SK-MEL-5 (cell line): ENCODE data around the gene GPNMB. TPM values are rescaled to one million over a fixed set of nuclear protein-coding genes. Genes with fewer than 3 reads are reported as not detected.

Source experiments
- DNase-seq: peaks from one replicate; pipeline ENCODE4 v3.0.0-alpha.2; 2016; ENCODE audit warnings: low read depth, low spot score
- in situ Hi-C: cut with HindIII; loops from 2 replicates; pipeline ENCODE4 v1.10.0; 2016; ENCODE audit warnings: low sequenced_read_pairs, high pct_unique_total_duplicates, low pct_unique_long_range_greater_than_20kb
- total RNA-seq: library from RNA; depleted of rRNA; stranded (reverse); fragments of >200 nt; shearing (Covaris generic); gene quantifications from 2 replicates; pipeline ENCODE4 v1.2.3, GENCODE V29; 2014

Gene GPNMB
- total RNA-seq, 1 experiment from 2014 or later, result 1,278 TPM

DNA sequence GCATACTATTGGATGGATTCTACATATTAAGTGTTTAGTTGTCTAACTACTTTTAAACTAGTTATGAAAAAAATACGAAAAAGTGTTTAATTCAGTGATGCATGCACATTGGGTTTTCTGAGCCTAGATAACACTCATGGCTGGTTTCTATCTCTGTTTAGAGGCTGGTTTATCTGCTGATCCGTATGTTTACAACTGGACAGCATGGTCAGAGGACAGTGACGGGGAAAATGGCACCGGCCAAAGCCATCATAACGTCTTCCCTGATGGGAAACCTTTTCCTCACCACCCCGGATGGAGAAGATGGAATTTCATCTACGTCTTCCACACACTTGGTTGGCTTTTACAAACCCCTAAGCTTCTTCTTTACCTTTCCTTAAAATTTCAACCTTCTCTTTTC, 10.2 kb downstream of the GPNMB start:
- no peak for DNase-seq
- in situ Hi-C loops, result no loop called here

GRCh38 chr7:23260371-23260770, 13.8 kb downstream of the GPNMB start:
- in situ Hi-C loops, result loop anchor here (10.0 kb wide), 1 partner anchor 66 kb away; no protein-coding TSS in a partner anchor
- no peak for DNase-seq

DNA sequence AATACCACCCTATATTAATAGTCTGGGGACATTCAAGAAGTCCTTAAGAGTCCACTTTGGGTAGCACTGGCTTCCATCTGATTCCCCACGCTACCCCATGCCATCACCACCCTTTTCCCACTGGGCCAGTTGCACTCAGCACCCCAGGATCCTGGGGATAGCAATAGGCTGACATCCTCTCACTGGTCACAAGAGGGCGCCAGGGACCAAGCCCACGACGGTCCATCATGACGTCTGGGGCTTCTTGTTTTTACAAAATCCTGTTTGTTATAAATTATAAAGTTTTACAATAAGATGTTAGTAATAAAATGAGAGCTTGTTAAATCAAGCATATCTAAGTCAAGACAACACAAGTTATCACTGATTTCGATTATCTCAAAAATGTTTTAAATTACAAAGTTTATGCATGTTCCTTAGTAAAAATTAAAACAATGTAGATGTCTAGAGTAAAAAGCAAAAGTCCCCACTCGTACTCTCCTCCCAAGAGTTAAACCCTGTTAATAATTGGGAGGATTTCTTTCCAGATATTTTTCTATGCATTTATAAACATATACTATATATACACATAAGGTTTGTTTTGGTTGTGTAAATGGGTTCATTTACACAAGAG, 15.4 kb downstream of the GPNMB start:
- DNase-seq, result peak; percentile 84
- in situ Hi-C loops, result loop anchor here (10.0 kb wide), 1 partner anchor 67 kb away; no protein-coding TSS in a partner anchor

- no peak for DNase-seq
- in situ Hi-C loops, result loop anchor here (10.0 kb wide), 1 partner anchor 70 kb away; no protein-coding TSS in a partner anchor
These were observed 18.4 kb downstream of the GPNMB start for GRCh38 chr7:23264916-23265458.

- in situ Hi-C loops, result loop anchor here (10.0 kb wide), 1 partner anchor 72 kb away; no protein-coding TSS in a partner anchor
- DNase-seq, result no peak
These were observed 20.3 kb downstream of the GPNMB start for GRCh38 chr7:23266918-23267317.

GRCh38 chr7:23267357-23267756, 20.8 kb downstream of the GPNMB start:
- no peak for DNase-seq
- in situ Hi-C loops, result loop anchor here (10.0 kb wide), 1 partner anchor 73 kb away; no protein-coding TSS in a partner anchor

- DNase-seq, result no peak
- in situ Hi-C loops, result loop anchor here (10.0 kb wide), 1 partner anchor 73 kb away; no protein-coding TSS in a partner anchor
These were observed 21.6 kb downstream of the GPNMB start for GRCh38 chr7:23268167-23268566.

DNA sequence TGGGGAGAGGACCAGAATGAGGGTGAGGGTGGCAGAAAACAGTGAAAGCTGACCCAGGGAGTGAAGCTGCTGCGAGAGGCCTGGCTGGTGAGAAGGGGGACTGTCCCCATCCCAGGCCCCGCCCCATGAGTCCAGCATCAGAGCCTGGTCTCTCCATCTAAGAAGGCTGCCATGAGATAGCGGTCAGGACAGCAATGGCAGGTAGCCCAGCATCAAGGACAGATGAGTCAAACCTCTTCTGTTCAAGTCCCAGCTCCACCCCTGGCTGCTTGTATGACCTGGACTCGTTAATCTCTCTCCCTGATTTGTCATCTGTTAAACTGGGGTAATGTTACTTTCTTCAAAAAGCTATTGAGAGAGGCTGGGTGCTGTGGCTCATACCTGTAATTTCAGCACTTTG, 22.2 kb downstream of the GPNMB start:
- in situ Hi-C loops, result loop anchor here (10.0 kb wide), 1 partner anchor 74 kb away; no protein-coding TSS in a partner anchor
- no peak for DNase-seq

- no peak for DNase-seq
- in situ Hi-C loops, result no loop called here
These were observed 25.7 kb downstream of the GPNMB start for GRCh38 chr7:23272275-23272674.

GRCh38 chr7:23273141-23273599, 26.6 kb downstream of the GPNMB start:
- in situ Hi-C loops, result no loop called here
- peak; percentile 89 for DNase-seq

DNA sequence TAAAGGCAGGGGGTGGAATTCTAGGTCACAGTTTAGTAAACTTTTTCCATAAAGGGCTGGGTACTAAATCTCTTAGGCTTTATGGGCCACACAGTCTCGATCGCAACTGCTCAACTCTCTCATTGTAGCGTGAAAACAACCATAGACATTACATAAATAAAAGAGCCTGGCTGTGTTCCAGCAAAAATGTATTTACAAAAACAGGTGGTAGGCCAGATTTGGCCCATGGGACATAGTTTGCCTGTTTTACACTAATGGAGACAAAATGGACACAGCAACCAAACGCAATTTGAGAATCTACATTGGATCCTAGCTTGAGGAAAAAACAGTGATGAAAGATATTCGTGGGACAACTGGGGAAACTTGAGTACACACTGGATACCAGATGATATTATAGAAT, 29.3 kb downstream of the GPNMB start:
- in situ Hi-C loops, result no loop called here
- no peak for DNase-seq

DNA sequence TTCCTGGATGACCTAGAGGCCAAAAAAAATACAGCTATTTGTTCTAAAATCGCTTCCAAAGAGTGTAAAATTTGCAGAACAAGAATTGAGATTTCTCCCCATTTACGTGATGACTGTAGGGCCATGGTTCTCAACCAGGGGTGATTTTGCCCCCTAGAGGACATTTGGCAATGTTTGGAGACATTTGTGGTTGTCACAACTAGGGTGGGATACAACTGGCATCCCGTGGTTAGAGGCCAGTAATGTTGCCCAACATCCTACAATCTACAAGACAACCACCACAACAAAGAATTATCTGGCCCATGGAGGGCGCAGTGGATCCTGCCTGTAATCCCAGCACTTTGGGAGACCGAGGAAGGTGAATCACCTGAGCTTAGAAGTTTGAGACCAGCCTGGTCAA, 29.8 kb downstream of the GPNMB start:
- in situ Hi-C loops, result no loop called here
- peak; percentile 51 for DNase-seq

DNA sequence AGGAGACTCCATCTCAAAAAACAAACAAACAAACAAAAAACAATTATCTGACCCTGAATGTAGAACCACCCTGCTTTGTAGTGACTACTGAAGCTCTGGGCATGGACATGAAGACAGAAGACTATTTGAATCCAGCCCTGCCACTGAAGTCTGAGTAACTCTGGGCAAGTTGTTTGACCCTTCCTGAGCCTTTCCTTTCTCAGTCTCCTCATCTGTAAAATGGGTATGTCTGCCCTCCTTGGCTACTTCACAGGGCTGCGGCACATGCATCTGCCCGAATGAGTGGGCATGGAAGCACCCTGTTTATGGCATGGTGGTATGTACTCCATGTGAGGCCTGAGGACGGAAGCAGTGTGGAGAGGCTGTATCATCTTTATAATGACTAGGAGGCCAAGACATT, 30.4 kb downstream of the GPNMB start:
- in situ Hi-C loops, result no loop called here
- DNase-seq, result no peak

GRCh38 chr7:23277359-23277989, 30.9 kb downstream of the GPNMB start:
- peak; percentile 87 for DNase-seq
- in situ Hi-C loops, result no loop called here

DNA sequence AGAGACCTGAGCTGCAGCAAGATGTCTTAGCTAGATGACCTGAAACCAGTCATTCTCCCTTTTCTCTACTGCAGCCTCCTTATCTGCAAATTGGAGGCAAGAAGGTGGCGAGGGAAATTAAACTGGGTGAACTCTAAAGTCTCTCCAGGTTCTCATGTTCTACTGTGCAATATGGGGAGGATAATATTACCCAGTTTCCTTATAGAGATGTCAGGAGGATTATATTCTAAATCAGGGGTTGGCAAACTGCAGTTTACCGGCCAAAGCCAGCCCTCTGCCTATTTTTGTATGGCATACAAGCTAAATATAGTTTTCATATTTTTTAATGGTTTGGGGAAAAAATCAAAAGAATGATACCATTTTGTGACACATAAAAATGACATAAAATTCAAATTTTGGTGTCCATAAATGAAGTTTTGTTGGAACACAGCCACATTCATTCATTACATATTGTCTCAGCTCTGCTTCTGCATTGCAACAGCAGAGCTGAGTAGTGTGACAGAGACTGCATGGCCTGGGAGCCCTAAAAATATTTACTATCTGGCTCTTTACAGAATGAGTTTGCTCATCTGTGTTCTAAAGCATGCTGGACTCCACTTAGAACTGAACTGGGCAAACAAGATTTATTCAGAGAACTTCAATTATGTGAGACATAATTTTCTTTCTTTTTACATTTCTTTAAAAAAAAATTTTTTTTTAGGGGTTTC, 33.4 kb downstream of the GPNMB start:
- in situ Hi-C loops, result no loop called here
- DNase-seq, result no peak

DNA sequence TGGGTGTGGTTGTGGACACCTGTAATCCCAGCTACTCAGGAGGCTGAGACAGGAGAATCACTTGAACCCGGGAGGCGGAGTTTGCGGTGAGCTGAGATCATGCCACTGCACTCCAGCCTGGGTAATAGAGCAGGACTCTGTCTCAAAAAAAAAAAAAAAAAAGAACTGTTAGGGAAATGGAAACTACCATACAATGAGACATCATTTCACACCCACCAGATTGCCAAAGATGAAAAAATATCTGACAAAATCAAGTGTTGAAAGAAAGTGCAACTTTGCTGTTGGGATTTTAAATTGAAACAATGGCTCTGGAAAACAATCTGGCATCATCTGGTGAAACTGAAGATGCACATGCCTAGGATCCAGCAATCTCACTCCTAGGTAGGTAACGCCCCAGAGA, 36.5 kb downstream of the GPNMB start:
- in situ Hi-C loops, result no loop called here
- no peak for DNase-seq

GRCh38 chr7:23284871-23285270, 38.3 kb downstream of the GPNMB start:
- in situ Hi-C loops, result no loop called here
- DNase-seq, result no peak
